ENCODE results near the gene UCKL1. TPM values are rescaled to one million over a fixed set of nuclear protein-coding genes. Genes with fewer than 3 reads are reported as not detected.

UCKL1 gene
- total RNA-seq = 21.1 and 21.6 TPM in 2 replicates

GRCh38 chr20:63955827-63956663 lies at the start of gene UCKL1:
Gene UCKL1 (minus strand): TSS chr20:63956416. CDS start chr20:63956372, 44 bp downstream.

GRCh38 chr20:63980806-63981728 lies 24.9 kb upstream of the UCKL1 start, which contains the start of gene PRPF6:
Gene PRPF6 (plus strand): TSS chr20:63981132. CDS start chr20:63981246, 114 bp downstream.

GRCh38 chr20:63979557-63980316 lies 23.5 kb upstream of the UCKL1 start, which contains the start of gene SAMD10:
Gene SAMD10 (minus strand): TSS chr20:63979642. CDS start chr20:63979467, 175 bp downstream.

GRCh38 chr20:63969838-63970713 lies 13.9 kb upstream of the UCKL1 start, which contains the start of gene ZNF512B:
Gene ZNF512B (minus strand): TSS chr20:63969930. CDS start chr20:63967950, 1,980 bp downstream.

GRCh38 chr20:63894358-63895201 lies 61.6 kb downstream of the UCKL1 start, which contains the start of gene DNAJC5:
Gene DNAJC5 (plus strand): TSS chr20:63895126. CDS start chr20:63928346, 33,220 bp downstream.

Small RNAs within 50 kb of the gene (small RNA-seq; reads per million reads assigned to genes)
- not detected for gene MIR647
- not detected for gene MIR941-2
- gene MIR941-4 = not detected
- gene MIR941-5 = not detected
- 8.5 reads per million, percentile 94 among the genes with 10 or more reads in this experiment for gene RNU1-134P

Other genes with a start within 250 kb of the UCKL1 start
- 18.1 and 22.4 TPM in 2 replicates for gene ARFRP1, start 248.4 kb downstream of the UCKL1 start, total RNA-seq
- 20.1 and 22.8 TPM in 2 replicates for gene ZGPAT, start 248.4 kb downstream of the UCKL1 start, total RNA-seq
- gene LIME1, start 219.8 kb downstream of the UCKL1 start, total RNA-seq = 2.4 and 5.1 TPM in 2 replicates
- gene SLC2A4RG, start 216.6 kb downstream of the UCKL1 start, total RNA-seq = 41.2 and 56.8 TPM in 2 replicates
- 1.6 and 1.8 TPM in 2 replicates for gene ZBTB46, start 125.2 kb downstream of the UCKL1 start, total RNA-seq
- not detected in 2 replicates for gene ABHD16B, start 94.9 kb downstream of the UCKL1 start, total RNA-seq
- 66.0 and 103 TPM in 2 replicates for gene TPD52L2, start 91.1 kb downstream of the UCKL1 start, total RNA-seq
- 34.5 and 56.6 TPM in 2 replicates for gene DNAJC5, start 61.3 kb downstream of the UCKL1 start, total RNA-seq
- gene ZNF512B, start 13.5 kb upstream of the UCKL1 start, total RNA-seq = 15.3 and 15.6 TPM in 2 replicates
- gene SAMD10, start 23.2 kb upstream of the UCKL1 start, total RNA-seq = 0.39 and 0.65 TPM in 2 replicates
- gene PRPF6, start 24.7 kb upstream of the UCKL1 start, total RNA-seq = 47.6 and 61.6 TPM in 2 replicates
- gene C20orf204, start 79.8 kb upstream of the UCKL1 start, total RNA-seq = 1.6 and 2.0 TPM in 2 replicates
- gene SOX18, start 93.2 kb upstream of the UCKL1 start, total RNA-seq = 0.11 TPM in 1 of 2 replicates, not detected in the other
- gene TCEA2, start 106.8 kb upstream of the UCKL1 start, total RNA-seq = 12.0 and 34.5 TPM in 2 replicates
- gene RGS19, start 123.1 kb upstream of the UCKL1 start, total RNA-seq = 10.2 and 19.7 TPM in 2 replicates
- gene OPRL1, start 123.7 kb upstream of the UCKL1 start, total RNA-seq = 1.3 and 2.0 TPM in 2 replicates
- not detected in 2 replicates for gene LKAAEAR1, start 128.0 kb upstream of the UCKL1 start, total RNA-seq
- not detected in 2 replicates for gene NPBWR2, start 151.1 kb upstream of the UCKL1 start, total RNA-seq
- gene MYT1, start 208.0 kb upstream of the UCKL1 start, total RNA-seq = under 0.01 TPM in 1 of 2 replicates, not detected in the other

All from placental epithelial cell (primary cell).